Tibial nerve (tissue), 4 donors: ENCODE results near the gene DLGAP4.

Experiments used
- EP300 ChIP-seq, 2 donors: sonication (generic); formaldehyde crosslinking; IDR thresholded peaks; one replicate each; pipeline ENCODE4 v1.6.1; 2017; ENCODE audit warnings: antibody characterized with exemption in 2 of 2, mild to moderate bottlenecking in 1 of 2
- POLR2A ChIP-seq, 2 donors: fragments of 450-650 bp; IDR thresholded peaks; one replicate each; pipeline ENCODE4 v1.6.1; 2017; ENCODE audit warnings: antibody characterized with exemption in 2 of 2, mild to moderate bottlenecking in 2 of 2, moderate library complexity in 2 of 2
- TF ChIP-seq, protein P1 (sequence below), 5 experiments: fragments of 200-600 bp in 3 of 5; fragments of 450-650 bp in 2 of 5; sonication (generic) in 3 of 5; IDR thresholded peaks; one replicate each; pipeline ENCODE4 v1.5.1; 2016 to 2019; ENCODE audit warnings: antibody characterized with exemption in 5 of 5, mild to moderate bottlenecking in 3 of 5, moderate library complexity in 2 of 5

GRCh38 chr20:36482044-36482473 lies 175.9 kb downstream of the DLGAP4 start:
- TF ChIP-seq, protein P1, sequence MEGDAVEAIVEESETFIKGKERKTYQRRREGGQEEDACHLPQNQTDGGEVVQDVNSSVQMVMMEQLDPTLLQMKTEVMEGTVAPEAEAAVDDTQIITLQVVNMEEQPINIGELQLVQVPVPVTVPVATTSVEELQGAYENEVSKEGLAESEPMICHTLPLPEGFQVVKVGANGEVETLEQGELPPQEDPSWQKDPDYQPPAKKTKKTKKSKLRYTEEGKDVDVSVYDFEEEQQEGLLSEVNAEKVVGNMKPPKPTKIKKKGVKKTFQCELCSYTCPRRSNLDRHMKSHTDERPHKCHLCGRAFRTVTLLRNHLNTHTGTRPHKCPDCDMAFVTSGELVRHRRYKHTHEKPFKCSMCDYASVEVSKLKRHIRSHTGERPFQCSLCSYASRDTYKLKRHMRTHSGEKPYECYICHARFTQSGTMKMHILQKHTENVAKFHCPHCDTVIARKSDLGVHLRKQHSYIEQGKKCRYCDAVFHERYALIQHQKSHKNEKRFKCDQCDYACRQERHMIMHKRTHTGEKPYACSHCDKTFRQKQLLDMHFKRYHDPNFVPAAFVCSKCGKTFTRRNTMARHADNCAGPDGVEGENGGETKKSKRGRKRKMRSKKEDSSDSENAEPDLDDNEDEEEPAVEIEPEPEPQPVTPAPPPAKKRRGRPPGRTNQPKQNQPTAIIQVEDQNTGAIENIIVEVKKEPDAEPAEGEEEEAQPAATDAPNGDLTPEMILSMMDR (IDR thresholded peaks at IDR 0.05), result no peak
- TF ChIP-seq POLR2A (IDR thresholded peaks at IDR 0.05) (no peak), EP300 (IDR thresholded peaks at IDR 0.05) (no peak)
